ENCODE data around the gene LRRFIP2.
"Not testable (repeated sequence)": the region's sequence is repeated elsewhere in the genome, so short reads cannot be mapped to it uniquely, and the experiment has no call there.

The LRRFIP2 gene

GRCh38 chr3:37058117-37058516, 116.3 kb downstream of the LRRFIP2 start:
- no peak for FAIRE-seq

GRCh38 chr3:37056826-37057225, 117.6 kb downstream of the LRRFIP2 start:
- FAIRE-seq: no peak

- not testable (repeated sequence) for FAIRE-seq
Measured at GRCh38 chr3:37055077-37055476, 119.3 kb downstream of the LRRFIP2 start.

- no peak for FAIRE-seq
Measured at GRCh38 chr3:37054370-37054769, 120.0 kb downstream of the LRRFIP2 start.

- no peak for FAIRE-seq
Measured at GRCh38 chr3:37053753-37054152, 120.6 kb downstream of the LRRFIP2 start.

GRCh38 chr3:37053337-37053736, 121.0 kb downstream of the LRRFIP2 start:
- no peak for FAIRE-seq

- FAIRE-seq: no peak
Measured at GRCh38 chr3:37052860-37053259, 121.5 kb downstream of the LRRFIP2 start.

GRCh38 chr3:37050282-37050681, 124.1 kb downstream of the LRRFIP2 start:
- FAIRE-seq: no peak

- not testable (repeated sequence) for FAIRE-seq
Measured at GRCh38 chr3:37042712-37043111, 131.7 kb downstream of the LRRFIP2 start.

- no peak for FAIRE-seq
Measured at GRCh38 chr3:37041546-37042195, 132.7 kb downstream of the LRRFIP2 start.

GRCh38 chr3:37040231-37040630, 134.2 kb downstream of the LRRFIP2 start:
- FAIRE-seq: no peak

- FAIRE-seq: no peak
Measured at GRCh38 chr3:37039161-37039846, 135.1 kb downstream of the LRRFIP2 start.

- no peak for FAIRE-seq
Measured at GRCh38 chr3:37037352-37037751, 137.0 kb downstream of the LRRFIP2 start.

- FAIRE-seq: no peak
Measured at GRCh38 chr3:37032961-37033360, 141.4 kb downstream of the LRRFIP2 start.

GRCh38 chr3:37031096-37031682, 143.2 kb downstream of the LRRFIP2 start:
- FAIRE-seq: no peak

GRCh38 chr3:37030588-37030987, 143.8 kb downstream of the LRRFIP2 start:
- FAIRE-seq: no peak

GRCh38 chr3:37029516-37030163, 144.7 kb downstream of the LRRFIP2 start:
- no peak for FAIRE-seq

- FAIRE-seq: no peak
Measured at GRCh38 chr3:37029111-37029510, 145.3 kb downstream of the LRRFIP2 start.

GRCh38 chr3:37028329-37028728, 146.1 kb downstream of the LRRFIP2 start:
- FAIRE-seq: no peak

GRCh38 chr3:37026851-37027250, 147.5 kb downstream of the LRRFIP2 start:
- FAIRE-seq: no peak

GRCh38 chr3:37025561-37026335, 148.6 kb downstream of the LRRFIP2 start:
- no peak for FAIRE-seq

- FAIRE-seq: no peak
Measured at GRCh38 chr3:37024820-37025405, 149.5 kb downstream of the LRRFIP2 start.
